ENCODE results near the gene SPN. TPM values are rescaled to one million over a fixed set of nuclear protein-coding genes. Genes with fewer than 3 reads are reported as not detected.

Gene SPN
- total and polyA plus RNA-seq, 9 donors = 0.42 to 5.1 (median 0.88) TPM

DNA sequence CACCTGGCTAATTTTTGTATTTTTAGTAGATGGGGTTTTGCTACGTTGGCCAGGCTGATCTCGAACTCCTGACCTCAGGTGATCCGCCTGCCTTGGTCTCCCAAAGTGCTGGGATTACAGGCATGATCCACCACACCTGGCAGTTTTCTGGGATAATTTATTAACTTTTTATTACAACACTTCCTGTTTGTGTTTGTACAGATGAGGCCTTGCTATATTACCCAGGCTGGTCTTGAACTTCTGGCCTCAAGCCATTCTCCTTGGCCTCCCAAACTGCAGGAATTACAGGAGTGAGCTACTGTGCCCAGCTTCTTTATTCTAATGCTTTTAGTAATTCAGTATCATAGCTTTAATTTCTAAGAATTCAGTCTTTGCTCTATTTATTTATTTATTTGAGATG lies 16.1 kb upstream of the SPN start:
- Histone ChIP-seq H3K27ac (no peak overlapping the region), H3K4me3 (no peak overlapping the region), H3K4me1 (ENCODE audit: insufficient read depth) (no peaks in the 10 kb centered on the region), H3K36me3 (no peaks in the 10 kb centered on the region), H3K27me3 (no peaks in the 10 kb centered on the region), H3K9me3 (no peaks in the 10 kb centered on the region)
- no peak for TF ChIP-seq POLR2A (IDR thresholded peaks at IDR 0.05)
- no peak for TF ChIP-seq CTCF (IDR thresholded peaks at IDR 0.05)
- no peak for TF ChIP-seq EP300 (IDR thresholded peaks at IDR 0.05)
- WGBS, 3 donors = 84 to 98% (median 90%) methylated on average over 3 of the region's 3 CpGs
- intact Hi-C loops (cut with DNase I) = no loop called here
- no peak for DNase-seq

GRCh38 chr16:29649588-29650494 lies 13.2 kb upstream of the SPN start:
- Histone ChIP-seq H3K4me3 (no peak overlapping the region), H3K36me3 (no peaks in the 10 kb centered on the region), H3K4me1 (ENCODE audit: insufficient read depth) (no peaks in the 10 kb centered on the region), H3K27me3 (no peaks in the 10 kb centered on the region), H3K9me3 (no peaks in the 10 kb centered on the region), H3K27ac (no peak overlapping the region)
- intact Hi-C loops (cut with DNase I) = no loop called here
- no peak for DNase-seq
- no peak for TF ChIP-seq POLR2A (IDR thresholded peaks at IDR 0.05)
- no peak for TF ChIP-seq CTCF (IDR thresholded peaks at IDR 0.05)
- TF ChIP-seq EP300 (IDR thresholded peaks at IDR 0.05) = no peak
- 52 to 56% (median 56%) methylated on average over 9 of the region's 9 CpGs for WGBS, 3 donors

GRCh38 chr16:29650771-29651170 lies 12.3 kb upstream of the SPN start:
- TF ChIP-seq CTCF (IDR thresholded peaks at IDR 0.05) (no peak), POLR2A (IDR thresholded peaks at IDR 0.05) (no peak), EP300 (IDR thresholded peaks at IDR 0.05) (no peak)
- Histone ChIP-seq H3K4me3 (no peak overlapping the region), H3K9me3 (no peaks in the 10 kb centered on the region), H3K36me3 (no peaks in the 10 kb centered on the region), H3K27me3 (no peaks in the 10 kb centered on the region), H3K27ac (no peak overlapping the region), H3K4me1 (ENCODE audit: insufficient read depth) (no peaks in the 10 kb centered on the region)
- no peak for DNase-seq
- intact Hi-C loops (cut with DNase I) = no loop called here
- WGBS, 3 donors = 93 to 97% (median 96%) methylated on average over 2 of the region's 2 CpGs

DNA sequence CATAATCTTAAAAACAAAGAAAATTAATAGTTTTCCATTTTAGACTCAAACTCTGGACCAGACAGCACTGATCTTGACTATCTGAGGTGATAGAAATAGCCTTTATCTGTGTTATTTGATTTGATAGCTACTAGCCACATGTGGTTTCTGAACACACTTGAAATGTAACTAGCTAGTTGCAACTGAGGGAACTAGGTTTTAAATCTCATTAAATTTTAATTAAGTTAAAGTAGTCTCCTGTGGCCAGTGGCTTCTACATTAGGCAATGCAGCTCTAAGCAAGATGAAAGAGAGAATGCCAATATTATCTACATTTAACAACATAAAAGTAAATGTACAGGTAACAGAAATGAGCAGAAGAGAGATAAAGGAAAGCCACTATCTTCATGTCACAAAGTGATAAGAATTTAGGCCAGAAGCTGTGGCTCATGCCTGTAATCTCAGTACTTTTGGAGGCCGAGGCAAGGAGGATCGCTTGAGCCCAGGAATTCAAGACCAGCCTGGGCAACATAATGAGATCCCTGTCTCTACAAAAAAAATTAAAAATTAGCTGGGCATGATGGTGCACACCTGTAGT lies 11.2 kb upstream of the SPN start:
- Histone ChIP-seq H3K9me3 (no peaks in the 10 kb centered on the region), H3K27ac (no peak overlapping the region), H3K4me3 (no peak overlapping the region), H3K4me1 (ENCODE audit: insufficient read depth) (no peaks in the 10 kb centered on the region), H3K27me3 (no peaks in the 10 kb centered on the region), H3K36me3 (no peaks in the 10 kb centered on the region)
- 85 to 95% (median 91%) methylated on average over 2 of the region's 2 CpGs for WGBS, 3 donors
- intact Hi-C loops (cut with DNase I) = no loop called here
- DNase-seq = no peak
- TF ChIP-seq CTCF (IDR thresholded peaks at IDR 0.05) (no peak), POLR2A (IDR thresholded peaks at IDR 0.05) (no peak)

Measured in ovary (tissue), 9 donors.